ENCODE data around the gene KLHL40. TPM values are rescaled to one million over a fixed set of nuclear protein-coding genes. Genes with fewer than 3 reads are reported as not detected.
"Not testable (repeated sequence)": the region's sequence is repeated elsewhere in the genome, so short reads cannot be mapped to it uniquely, and the experiment has no call there.

KLHL40 gene
- total RNA-seq, 1 donor, result not detected

- Histone ChIP-seq H3K79me2 (ENCODE audit: insufficient read depth, low read length) (no peaks in the 10 kb centered on the region), H3K4me1 (ENCODE audit: insufficient read depth, low read length) (no peaks in the 10 kb centered on the region), H2AFZ (ENCODE audit: low read length) (no peak overlapping the region), H4K20me1 (ENCODE audit: insufficient read depth, low read length) (no peaks in the 10 kb centered on the region), H3K36me3 (ENCODE audit: insufficient read depth, low read length) (no peaks in the 10 kb centered on the region), H3K4me2 (ENCODE audit: insufficient read depth, low read length) (no peak overlapping the region), H3K9me3 (ENCODE audit: low read depth, low read length) (no peaks in the 10 kb centered on the region), H3K27me3 (ENCODE audit: insufficient read depth, low read length) (peaks cover 25% of the 10 kb centered on the region), H3K4me3 (ENCODE audit: insufficient read depth, low read length) (no peak overlapping the region), H3K27ac (ENCODE audit: low read depth, low read length) (no peak overlapping the region)
- DNase-seq (ENCODE audit: insufficient read length, low spot score, missing footprints), result no peak
- TF ChIP-seq CTCF (IDR thresholded peaks at IDR 0.05; ENCODE audit: extremely low read depth, low read depth, low read length), result no peak
Observed at GRCh38 chr3:42719002-42719401, 33.7 kb downstream of the KLHL40 start.

- Histone ChIP-seq H4K20me1 (ENCODE audit: insufficient read depth, low read length) (no peaks in the 10 kb centered on the region), H3K79me2 (ENCODE audit: insufficient read depth, low read length) (no peaks in the 10 kb centered on the region), H3K9me3 (ENCODE audit: low read depth, low read length) (no peaks in the 10 kb centered on the region), H3K27me3 (ENCODE audit: insufficient read depth, low read length) (peaks cover 17% of the 10 kb centered on the region), H3K4me1 (ENCODE audit: insufficient read depth, low read length) (no peaks in the 10 kb centered on the region), H3K36me3 (ENCODE audit: insufficient read depth, low read length) (no peaks in the 10 kb centered on the region), H3K4me3 (ENCODE audit: insufficient read depth, low read length) (no peak overlapping the region), H3K27ac (ENCODE audit: low read depth, low read length) (no peak overlapping the region), H3K4me2 (ENCODE audit: insufficient read depth, low read length) (no peak overlapping the region), H2AFZ (ENCODE audit: low read length) (no peak overlapping the region)
- no peak for DNase-seq (ENCODE audit: insufficient read length, low spot score, missing footprints)
- no peak for TF ChIP-seq CTCF (IDR thresholded peaks at IDR 0.05; ENCODE audit: extremely low read depth, low read depth, low read length)
Observed at GRCh38 chr3:42720126-42720525, 34.8 kb downstream of the KLHL40 start.

GRCh38 chr3:42721690-42722089, 36.4 kb downstream of the KLHL40 start:
- H3K4me3 ChIP-seq (ENCODE audit: insufficient read depth, low read length), result no peak overlapping the region

DNA sequence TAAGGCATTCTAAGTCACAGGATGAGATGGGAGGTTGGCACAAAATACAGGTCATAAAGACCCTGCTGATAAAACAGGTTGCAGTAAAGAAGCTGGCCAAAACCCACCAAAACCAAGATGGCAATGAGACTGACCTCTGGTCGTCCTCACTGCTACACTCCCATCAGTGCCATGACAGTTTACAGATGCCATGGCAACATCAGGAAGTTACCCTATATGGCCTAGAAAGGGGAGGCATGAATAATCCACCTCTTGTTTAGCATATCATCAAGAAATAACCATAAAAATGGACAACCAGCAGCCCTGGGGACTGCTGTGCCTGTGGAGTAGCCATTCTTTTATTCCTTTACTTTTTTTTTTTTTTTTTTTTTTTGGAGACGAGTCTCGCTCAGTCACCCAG, 37.1 kb downstream of the KLHL40 start:
- not testable (repeated sequence) for DNase-seq (ENCODE audit: insufficient read length, low spot score, missing footprints); H2AFZ ChIP-seq (ENCODE audit: low read length); H3K4me3 ChIP-seq (ENCODE audit: insufficient read depth, low read length); H3K27ac ChIP-seq (ENCODE audit: low read depth, low read length); H4K20me1 ChIP-seq (ENCODE audit: insufficient read depth, low read length); H3K36me3 ChIP-seq (ENCODE audit: insufficient read depth, low read length); H3K9me3 ChIP-seq (ENCODE audit: low read depth, low read length); H3K79me2 ChIP-seq (ENCODE audit: insufficient read depth, low read length); H3K27me3 ChIP-seq (ENCODE audit: insufficient read depth, low read length); H3K4me2 ChIP-seq (ENCODE audit: insufficient read depth, low read length); H3K4me1 ChIP-seq (ENCODE audit: insufficient read depth, low read length)

More at GRCh38 chr3:42721690-42722089, 36.4 kb downstream of the KLHL40 start:
- Histone ChIP-seq H3K27ac (ENCODE audit: low read depth, low read length) (no peak overlapping the region), H3K79me2 (ENCODE audit: insufficient read depth, low read length) (no peaks in the 10 kb centered on the region), H3K27me3 (ENCODE audit: insufficient read depth, low read length) (peaks cover 10% of the 10 kb centered on the region), H3K4me2 (ENCODE audit: insufficient read depth, low read length) (no peak overlapping the region), H3K36me3 (ENCODE audit: insufficient read depth, low read length) (no peaks in the 10 kb centered on the region), H3K9me3 (ENCODE audit: low read depth, low read length) (no peaks in the 10 kb centered on the region), H3K4me1 (ENCODE audit: insufficient read depth, low read length) (no peaks in the 10 kb centered on the region), H4K20me1 (ENCODE audit: insufficient read depth, low read length) (no peaks in the 10 kb centered on the region), H2AFZ (ENCODE audit: low read length) (no peak overlapping the region)
- DNase-seq (ENCODE audit: insufficient read length, low spot score, missing footprints), result no peak
- TF ChIP-seq CTCF (IDR thresholded peaks at IDR 0.05; ENCODE audit: extremely low read depth, low read depth, low read length), result no peak
